Testis (tissue), 2 donors: ENCODE results near the gene GABBR2.

ENCODE experiments used
- POLR2A ChIP-seq: fragments of 450-650 bp; IDR thresholded peaks from one replicate; pipeline ENCODE4 v1.6.1; 2017; ENCODE audit warnings: antibody characterized with exemption, mild to moderate bottlenecking, moderate library complexity
- TF ChIP-seq, protein P1 (sequence below), 3 experiments: fragments of 450-650 bp in 2 of 3; fragments of 200-600 bp in 1 of 3; sonication (generic) in 1 of 3; IDR thresholded peaks; one replicate each; pipeline ENCODE4 v1.5.1; 2016 to 2019; ENCODE audit warnings: antibody characterized with exemption in 3 of 3, mild to moderate bottlenecking in 2 of 3, moderate library complexity in 1 of 3

DNA sequence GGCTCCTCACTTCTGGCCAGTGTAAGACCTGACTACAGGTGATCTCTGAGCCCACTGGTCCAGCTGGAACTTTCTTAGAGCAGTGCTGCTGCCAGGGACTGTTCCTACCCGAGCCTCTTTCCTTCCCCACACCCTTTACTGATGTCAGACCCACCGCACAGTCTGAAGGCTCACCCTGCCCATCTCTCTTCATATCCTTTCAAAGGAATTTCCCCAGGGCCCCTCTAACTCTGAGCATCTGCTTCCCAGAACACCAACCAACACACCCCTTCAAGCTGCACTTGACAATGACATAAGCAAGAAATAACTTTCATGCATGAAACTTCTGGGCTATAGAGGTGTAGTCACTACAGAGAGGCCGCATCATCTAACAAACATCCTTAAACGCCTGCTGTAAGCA, 119.6 kb downstream of the GABBR2 start:
- TF ChIP-seq, protein P1, sequence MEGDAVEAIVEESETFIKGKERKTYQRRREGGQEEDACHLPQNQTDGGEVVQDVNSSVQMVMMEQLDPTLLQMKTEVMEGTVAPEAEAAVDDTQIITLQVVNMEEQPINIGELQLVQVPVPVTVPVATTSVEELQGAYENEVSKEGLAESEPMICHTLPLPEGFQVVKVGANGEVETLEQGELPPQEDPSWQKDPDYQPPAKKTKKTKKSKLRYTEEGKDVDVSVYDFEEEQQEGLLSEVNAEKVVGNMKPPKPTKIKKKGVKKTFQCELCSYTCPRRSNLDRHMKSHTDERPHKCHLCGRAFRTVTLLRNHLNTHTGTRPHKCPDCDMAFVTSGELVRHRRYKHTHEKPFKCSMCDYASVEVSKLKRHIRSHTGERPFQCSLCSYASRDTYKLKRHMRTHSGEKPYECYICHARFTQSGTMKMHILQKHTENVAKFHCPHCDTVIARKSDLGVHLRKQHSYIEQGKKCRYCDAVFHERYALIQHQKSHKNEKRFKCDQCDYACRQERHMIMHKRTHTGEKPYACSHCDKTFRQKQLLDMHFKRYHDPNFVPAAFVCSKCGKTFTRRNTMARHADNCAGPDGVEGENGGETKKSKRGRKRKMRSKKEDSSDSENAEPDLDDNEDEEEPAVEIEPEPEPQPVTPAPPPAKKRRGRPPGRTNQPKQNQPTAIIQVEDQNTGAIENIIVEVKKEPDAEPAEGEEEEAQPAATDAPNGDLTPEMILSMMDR (IDR thresholded peaks at IDR 0.05): no peak
- TF ChIP-seq POLR2A: no peak
